NCI-H2081 treated with DMSO at 0.1 percent for 48 hours (cell line): ENCODE measurements around the gene CDKN2D.
"Not testable (repeated sequence)": the region's sequence is repeated elsewhere in the genome, so short reads cannot be mapped to it uniquely, and the experiment has no call there.

Experiments
- DNase-seq: peaks from one replicate; lab custom pipeline; 2025; lab: John Stamatoyannopoulos, UW

CDKN2D gene

GRCh38 chr19:10551698-10552301 is 17.0 kb downstream of the CDKN2D start:
- no peak for DNase-seq

DNA sequence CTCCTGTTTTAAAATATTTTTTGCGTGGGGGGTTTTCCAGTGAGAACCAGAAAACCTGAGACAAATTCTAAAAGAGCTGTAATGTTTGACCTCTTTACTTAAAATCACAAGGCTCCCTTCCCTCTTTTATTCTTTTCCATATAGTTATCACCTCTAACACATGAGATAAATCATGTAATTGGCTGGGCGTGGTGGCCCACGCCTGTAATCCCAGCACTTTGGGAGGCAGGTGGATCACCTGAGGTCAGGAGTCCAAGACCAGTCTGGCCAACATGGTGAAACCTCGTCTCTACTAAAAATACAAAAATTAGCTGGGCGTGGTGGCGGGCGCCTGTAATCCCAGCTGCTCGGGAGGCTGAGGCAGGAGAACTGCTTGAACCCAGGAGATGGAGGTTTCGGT is 17.8 kb downstream of the CDKN2D start:
- DNase-seq: not testable (repeated sequence)

DNA sequence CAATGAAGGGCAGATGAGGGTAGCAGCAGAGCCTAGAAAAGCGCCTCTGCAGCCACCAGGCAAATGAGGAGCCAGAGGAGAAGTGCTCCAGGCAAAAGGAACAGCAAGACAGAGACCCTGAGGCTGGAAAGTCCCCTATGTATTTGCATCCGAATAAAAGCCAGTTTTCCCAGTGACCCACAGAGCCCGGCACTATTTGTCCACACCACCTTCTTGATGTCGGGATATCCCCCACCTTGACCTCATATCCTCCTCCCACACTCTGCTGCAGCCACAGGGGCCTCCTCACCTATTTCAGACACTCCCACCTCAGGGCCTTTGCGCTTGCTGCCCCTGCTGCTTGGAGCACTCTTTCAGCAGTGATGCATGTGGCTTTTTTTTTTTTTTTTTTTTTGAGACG is 18.4 kb downstream of the CDKN2D start:
- no peak for DNase-seq

GRCh38 chr19:10549733-10550132 is 19.0 kb downstream of the CDKN2D start:
- no peak for DNase-seq

GRCh38 chr19:10548746-10549276 is 20.0 kb downstream of the CDKN2D start:
- no peak for DNase-seq

DNA sequence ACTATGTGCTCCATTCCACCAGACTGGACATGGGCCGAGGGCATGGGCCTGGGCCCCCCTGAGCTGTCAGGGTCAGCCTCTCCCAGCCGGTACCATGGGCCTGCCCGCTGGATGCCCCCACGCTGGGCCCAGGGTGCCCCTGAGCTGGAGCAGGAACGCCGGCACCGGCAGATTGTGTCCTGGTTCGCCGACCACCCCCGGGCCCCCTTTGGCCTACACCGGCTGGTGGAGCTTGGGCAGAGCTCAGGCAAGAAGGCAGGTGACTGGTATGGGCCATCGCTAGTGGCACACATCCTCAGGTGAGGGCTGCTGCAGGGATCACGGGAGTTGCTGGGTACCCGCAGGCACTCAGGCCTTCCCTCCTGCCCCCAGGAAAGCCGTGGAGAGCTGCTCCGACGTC is 22.0 kb downstream of the CDKN2D start:
- no peak for DNase-seq

DNA sequence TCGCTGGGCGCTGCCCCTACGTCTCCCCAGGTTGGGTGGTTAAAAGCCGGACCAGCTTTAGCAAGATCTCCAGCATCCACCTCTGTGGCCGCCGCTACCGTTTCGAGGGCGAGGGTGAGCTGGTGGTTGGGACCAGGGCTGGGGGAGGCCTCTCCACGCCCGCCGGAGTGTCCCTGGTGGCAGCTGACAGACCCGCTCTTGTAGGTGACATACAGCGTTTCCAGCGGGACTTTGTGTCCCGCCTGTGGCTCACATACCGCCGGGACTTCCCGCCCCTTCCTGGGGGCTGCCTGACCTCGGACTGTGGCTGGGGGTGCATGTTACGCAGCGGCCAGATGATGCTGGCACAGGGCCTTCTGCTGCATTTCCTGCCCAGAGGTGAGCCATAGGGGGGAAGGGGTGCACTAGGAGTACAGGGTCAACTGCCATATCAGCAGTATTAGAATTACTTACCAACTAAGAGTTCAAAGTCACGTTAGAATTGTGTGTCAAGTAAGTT is 24.0 kb downstream of the CDKN2D start:
- DNase-seq: no peak

DNA sequence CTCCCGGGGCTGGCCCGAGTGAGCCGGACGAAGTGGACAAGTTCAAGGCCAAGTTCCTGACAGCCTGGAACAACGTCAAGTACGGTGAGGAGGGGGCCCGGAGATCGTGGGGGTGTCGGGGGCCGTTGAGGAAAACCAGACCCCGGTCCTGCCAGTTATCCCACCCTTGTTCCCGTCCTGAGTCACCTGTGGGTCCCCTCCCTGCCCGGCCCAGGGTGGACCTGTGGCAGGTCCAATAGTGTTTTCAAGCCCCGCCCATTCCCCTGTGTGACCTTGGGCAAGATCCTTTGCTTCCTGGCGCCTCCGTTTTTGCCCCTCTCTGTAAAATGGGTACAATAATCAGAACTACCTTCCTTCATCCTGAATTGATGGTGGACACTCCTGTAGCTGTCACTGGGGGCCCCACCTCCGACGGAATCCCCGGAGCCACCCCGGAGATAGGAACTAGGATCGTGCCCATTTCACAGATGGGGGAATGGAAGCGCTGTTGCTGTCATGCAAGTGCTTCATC is 24.5 kb downstream of the CDKN2D start:
- no peak for DNase-seq

DNA sequence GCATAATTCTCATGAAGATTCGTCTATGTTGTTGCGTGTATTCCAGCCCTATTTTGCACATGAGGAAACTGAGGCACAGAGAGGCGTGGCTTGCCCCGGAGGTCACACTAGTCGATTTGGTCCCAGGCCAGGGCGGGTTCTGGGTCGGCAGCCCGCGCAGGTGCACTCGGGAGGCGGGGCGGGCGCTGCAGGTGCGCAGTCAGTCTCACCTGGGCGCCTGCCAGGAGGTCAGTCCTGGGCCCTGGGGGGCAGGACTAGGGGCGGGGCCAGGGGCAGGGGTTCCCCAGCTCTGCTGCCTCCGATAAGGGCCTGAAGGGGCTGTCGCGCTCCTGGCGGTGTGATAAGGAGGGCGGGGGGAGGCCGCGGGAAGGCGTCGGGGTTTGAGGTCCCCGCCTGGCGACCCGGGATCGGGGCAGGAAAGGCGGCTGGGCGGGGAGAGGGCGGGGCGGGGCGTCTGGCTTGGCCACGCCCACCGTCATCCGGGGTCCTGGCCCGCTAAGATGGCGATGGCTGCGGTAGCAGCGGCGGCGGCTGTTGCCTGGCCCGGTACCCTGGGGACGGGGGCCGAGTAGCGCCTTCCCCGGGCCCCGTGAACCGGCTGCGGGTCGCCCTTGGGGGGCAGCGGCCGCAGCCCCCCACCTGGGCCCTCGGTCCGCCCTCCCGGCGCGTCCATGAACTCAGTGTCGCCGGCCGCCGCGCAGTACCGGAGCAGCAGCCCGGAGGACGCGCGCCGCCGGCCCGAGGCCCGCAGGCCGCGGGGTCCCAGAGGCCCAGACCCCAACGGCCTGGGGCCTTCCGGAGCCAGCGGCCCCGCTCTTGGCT is 25.1 kb downstream of the CDKN2D start, which contains the start of gene ATG4D:
TSS of gene ATG4D (plus strand) at position 485 of the 822 bp plus-strand sequence. CDS start at position 672, 187 bp downstream.
- DNase-seq: no peak

- no peak for DNase-seq
These were observed 25.7 kb downstream of the CDKN2D start for GRCh38 chr19:10543059-10543419.

GRCh38 chr19:10539016-10539415 is 29.8 kb downstream of the CDKN2D start:
- not testable (repeated sequence) for DNase-seq

DNA sequence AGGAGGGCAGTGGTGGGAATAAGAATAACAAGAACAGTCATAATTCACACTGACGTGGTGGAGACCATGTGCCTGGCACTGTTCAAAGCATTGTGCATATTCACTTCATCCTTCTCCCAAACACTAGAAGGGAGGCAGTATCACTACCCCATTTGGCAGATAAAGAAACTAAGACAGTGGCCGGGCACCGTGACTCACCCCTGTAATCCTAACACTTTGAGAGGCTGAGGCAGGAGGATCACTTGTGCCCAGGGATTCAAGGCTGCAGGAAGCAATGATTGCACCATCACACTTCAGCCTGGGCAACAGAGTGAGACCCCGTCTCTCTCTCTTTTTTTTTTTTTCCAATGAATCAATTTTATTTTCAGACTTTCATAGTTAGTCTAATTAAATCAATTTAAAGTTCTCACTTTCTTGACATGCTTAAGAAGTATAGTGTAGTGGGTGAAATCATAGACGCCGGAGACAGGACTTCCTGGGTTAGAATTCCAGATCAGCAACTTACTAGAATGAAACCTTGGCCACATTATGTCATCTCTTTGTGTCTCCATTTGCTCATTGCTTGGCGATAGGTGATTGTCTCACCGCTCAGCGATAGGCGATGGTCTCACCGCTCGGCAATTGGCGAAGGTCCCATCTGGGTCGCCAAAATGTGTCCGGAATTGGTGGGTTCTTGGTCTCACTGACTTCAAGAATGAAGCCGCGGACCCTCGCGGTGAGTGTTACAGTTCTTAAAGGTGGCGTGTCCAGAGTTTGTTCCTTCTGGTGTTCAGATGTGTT is 30.4 kb downstream of the CDKN2D start:
- DNase-seq: no peak

DNA sequence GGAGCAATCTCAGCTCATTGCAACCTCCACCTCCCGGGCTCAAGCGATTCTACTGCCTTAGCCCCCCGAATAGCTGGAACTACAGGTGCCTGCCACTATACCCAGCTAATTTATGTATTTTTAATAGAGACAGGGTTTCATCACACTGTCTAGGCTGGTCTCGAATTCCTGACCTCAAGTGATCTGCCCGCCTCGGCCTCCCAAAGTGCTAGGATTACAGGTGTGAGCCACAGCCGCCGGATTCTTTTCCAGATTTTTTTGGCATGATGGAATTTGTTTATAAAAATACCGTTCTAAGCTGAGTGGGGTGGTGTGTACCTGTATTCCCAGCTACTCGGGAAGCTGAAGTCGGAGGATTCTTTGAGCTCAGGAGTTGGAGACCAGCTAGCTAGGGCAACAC is 31.1 kb downstream of the CDKN2D start:
- DNase-seq: no peak

DNA sequence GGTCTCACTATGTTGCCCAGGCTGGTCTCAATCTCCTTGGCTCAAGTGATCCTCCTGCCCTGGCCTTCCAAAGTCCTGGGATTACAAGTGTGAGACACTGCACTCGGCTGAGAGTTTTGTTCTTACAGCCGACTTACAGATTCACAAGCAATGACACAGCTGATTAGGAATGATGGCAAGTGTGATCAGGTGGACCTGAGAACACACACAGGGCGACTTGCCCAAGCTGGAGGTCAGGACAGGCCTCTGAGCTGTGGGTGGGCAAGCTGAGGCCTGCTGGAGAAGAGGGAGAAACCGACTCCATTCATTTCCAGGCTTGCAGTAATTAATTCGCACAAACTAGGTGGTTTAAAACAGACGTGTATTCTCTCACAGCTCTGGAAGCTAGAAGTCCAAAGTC is 33.2 kb downstream of the CDKN2D start:
- DNase-seq: no peak

GRCh38 chr19:10533646-10534386 is 35.0 kb downstream of the CDKN2D start:
- DNase-seq: no peak

- no peak for DNase-seq
These were observed 36.3 kb downstream of the CDKN2D start for GRCh38 chr19:10532457-10532856.

- not testable (repeated sequence) for DNase-seq
These were observed 41.9 kb downstream of the CDKN2D start for GRCh38 chr19:10526887-10527286.

- no peak for DNase-seq
These were observed 43.1 kb downstream of the CDKN2D start for GRCh38 chr19:10525636-10526035.

- DNase-seq: no peak
These were observed 45.6 kb downstream of the CDKN2D start for GRCh38 chr19:10523135-10523636.

GRCh38 chr19:10521461-10522171 is 47.2 kb downstream of the CDKN2D start:
- DNase-seq: no peak
